Activated naive CD4-positive, alpha-beta T cell (primary cell): Measurements from ENCODE around the gene B3GNT7.
"Not testable (repeated sequence)": the region's sequence is repeated elsewhere in the genome, so short reads cannot be mapped to it uniquely, and the experiment has no call there.

Source experiments
- DNase-seq, 4 experiments: peaks; one replicate each; lab custom pipeline; 2025; lab: John Stamatoyannopoulos, UW

Gene B3GNT7

GRCh38 chr2:231385429-231385828, 10.1 kb upstream of the B3GNT7 start:
- DNase-seq, result no peak

DNA sequence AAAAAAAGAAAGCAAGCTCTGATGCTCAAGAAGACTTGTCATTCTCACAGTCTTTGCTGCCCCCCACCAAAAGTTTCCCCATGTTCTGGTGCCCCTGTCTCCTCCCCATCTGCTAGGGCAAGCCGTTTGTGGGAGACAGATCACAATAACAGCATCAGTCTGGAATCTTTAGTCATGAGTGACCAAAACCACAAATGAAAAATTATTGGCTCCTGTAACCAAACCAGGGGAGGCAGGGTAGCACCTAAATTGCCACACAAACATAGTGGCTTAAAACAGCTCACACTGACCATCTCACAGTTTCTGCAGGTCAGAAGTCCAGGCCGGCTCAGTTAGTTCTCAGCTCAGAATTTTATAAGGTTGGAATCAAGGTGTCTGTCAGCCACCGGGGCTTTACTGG, 9.1 kb upstream of the B3GNT7 start:
- DNase-seq, result no peak

GRCh38 chr2:231387904-231388724, 7.4 kb upstream of the B3GNT7 start:
- no peak for DNase-seq

DNA sequence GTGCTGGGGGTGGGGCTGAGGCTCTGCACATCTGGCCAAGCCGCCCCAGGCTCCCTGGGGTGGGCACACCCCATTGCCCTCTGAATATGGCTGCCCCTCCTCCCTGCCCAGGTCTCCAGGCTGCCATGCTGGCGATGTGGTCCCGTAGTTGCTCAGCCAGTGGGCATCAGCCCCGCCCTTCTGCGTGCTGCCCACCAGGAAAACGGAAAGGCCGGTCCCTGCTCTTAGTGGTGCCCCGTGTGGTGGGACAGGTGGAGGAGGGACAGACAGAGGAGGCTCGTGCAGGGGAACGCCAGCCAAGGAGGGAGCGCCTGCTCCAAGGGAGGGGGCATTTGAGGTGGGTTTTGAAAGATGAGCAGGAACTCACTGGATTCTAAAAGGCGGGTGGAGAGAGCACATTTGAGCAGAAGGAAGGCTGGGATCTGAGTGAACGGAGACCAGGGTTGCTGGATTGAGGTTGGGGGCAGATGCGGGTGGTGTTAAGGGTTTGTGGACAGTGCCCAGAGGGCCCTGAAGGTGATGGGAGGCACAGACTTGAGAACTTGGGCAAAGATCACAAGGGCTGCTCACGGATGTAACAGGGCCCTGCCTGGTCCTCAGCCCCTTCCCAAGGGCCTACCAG, 6.7 kb upstream of the B3GNT7 start:
- DNase-seq, result no peak

- DNase-seq, result no peak
These were observed 4.8 kb upstream of the B3GNT7 start for GRCh38 chr2:231390667-231391066.

GRCh38 chr2:231391981-231392380, 3.5 kb upstream of the B3GNT7 start:
- no peak for DNase-seq

DNA sequence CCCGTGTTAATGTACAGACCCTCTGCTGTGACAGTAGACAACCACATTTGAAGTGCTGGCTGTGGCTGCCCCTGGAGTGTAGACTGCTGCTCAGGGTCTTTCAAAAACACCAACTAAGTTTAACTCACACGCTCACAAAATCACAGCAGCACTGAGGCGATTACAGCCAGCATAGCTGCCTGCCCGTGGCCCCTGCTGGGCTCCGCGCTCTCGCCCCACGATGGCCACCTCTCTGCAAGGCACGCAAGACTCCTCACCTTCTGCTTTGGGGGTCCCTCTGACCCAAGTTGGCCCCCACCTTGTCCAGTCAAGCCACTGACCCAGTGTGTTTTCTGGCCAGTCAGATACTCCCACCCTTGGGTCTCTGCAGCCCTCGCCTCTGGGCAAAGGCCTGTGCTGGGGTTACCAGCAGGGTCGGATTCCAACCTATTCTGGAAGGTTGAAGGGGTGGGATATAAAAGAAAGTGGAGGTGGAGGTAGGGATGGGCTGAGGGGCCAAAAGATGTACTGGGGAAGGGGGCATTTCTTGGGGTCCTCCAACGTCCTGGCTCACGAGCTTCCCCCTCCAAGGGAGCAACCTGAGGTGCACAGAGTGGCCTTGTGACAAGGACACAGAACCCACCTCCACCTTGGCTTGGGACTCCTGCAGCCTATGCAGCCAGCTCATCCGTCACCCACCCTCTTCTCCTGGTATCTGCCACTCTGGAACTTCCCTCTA, 2.9 kb upstream of the B3GNT7 start:
- no peak for DNase-seq

GRCh38 chr2:231393149-231394131, 2.1 kb upstream of the B3GNT7 start:
- DNase-seq, result no peak

DNA sequence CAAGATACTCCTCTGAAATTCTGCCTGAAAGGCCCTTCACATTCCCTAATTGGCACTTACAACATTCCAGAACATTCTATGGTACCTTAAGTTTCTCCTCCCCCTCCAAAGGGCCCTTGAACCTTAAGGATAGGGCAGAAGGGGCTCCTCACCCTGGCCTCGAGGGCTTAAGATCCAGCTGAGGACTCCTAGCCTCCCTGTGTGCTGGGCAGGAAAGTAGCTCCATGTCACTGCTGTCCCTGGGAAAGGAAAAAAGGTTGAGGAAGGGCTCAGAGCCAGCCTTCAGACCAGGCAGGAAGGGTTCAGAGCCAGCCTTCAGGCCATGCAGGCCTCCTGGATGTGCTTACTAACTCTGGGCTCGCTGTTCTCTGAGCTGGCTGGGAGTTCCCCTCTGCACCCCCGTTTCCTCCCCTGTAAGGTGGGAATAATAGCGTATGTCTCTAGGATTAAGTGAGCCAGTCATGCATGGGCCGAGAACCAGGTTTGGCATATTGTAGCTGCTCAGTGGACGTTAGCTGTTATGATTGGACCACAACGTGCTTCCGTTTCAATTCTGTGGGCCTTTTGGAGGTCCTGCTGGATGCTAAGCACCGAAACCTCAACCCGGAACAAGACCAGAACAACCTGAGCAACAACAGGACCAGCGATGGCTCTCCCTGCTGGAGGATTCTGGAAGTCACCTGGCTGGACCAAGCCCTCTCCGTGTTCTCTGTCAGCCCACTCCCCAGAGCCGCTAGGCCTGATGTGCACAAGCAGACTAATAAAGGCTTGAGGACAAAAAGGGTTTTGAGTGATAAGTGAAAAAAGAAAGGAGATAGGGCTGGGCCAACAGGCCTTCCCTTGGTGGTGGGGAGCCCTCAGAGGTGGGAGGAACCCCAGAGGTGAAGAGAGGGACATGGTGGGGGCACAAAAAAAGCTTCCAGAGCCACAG, 1.0 kb upstream of the B3GNT7 start:
- DNase-seq, result no peak

- DNase-seq, result no peak
These were observed 730 bp downstream of the B3GNT7 start for GRCh38 chr2:231396058-231396821.

- DNase-seq, result no peak
These were observed 1.8 kb downstream of the B3GNT7 start for GRCh38 chr2:231397011-231397927.

- DNase-seq, result no peak
These were observed 2.4 kb downstream of the B3GNT7 start for GRCh38 chr2:231397928-231398294.

GRCh38 chr2:231398585-231398984, 3.1 kb downstream of the B3GNT7 start:
- DNase-seq, result no peak

DNA sequence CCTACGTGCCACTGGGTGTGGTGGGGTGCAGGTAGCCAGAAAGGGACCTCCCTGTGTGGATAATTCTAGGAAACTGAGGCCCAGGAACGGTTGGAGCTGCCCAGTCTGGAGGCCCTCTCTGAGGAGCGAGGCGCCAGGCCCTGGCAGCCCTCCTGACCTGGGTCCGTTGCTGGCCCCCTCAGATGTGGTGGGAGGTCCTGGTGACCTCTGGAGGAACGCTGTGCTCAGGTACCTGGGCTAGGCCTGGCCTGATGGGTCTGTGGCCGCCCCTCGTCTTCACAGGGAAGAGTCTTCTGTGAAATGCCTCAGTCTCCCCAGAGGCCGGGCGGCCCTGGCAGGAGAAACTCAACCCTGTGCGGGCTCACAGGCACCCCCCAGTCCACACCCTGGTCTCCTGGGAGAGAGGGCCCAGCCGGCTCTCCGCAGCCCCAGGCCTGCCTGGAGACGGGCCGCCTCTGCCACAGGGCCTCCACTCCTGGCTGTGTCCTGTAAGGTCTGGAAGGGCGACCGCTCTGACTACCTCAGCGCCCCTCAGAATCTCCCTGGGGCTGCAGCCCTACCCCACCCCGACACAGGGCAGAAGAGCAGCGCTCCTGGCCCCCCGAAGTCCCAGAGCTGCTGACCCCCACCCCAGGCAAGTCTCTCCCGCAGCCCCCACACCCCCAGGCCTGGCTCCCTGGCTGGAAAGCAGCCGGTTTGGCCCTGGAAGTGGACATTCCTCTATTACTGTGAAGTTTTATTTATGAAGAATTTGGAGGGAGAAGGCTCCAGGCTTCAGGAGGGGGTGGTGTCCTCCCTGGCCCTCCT, 3.7 kb downstream of the B3GNT7 start:
- no peak for DNase-seq

GRCh38 chr2:231399853-231400680, 4.6 kb downstream of the B3GNT7 start:
- no peak for DNase-seq

DNA sequence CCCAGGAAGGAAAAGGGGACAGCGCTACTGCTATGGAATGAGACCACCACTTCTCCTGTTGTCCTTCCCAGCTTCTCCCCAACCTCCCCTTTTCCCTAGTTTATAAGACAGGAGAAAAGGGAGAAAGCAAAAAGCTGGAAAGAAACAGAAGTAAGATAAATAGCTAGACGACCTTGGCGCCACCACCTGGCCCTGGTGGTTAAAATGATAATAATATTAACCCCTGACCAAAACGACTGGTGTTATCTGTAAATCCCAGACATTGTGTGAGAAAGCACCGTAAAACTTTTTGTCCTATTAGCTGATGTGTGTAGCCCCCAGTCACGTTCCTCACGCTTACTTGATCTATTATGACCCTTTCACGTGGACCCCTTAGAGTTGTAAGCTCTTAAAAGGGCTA, 5.2 kb downstream of the B3GNT7 start:
- DNase-seq, result not testable (repeated sequence)

GRCh38 chr2:231401101-231401500, 5.6 kb downstream of the B3GNT7 start:
- DNase-seq, result not testable (repeated sequence)
